IMR-90 (cell line): ENCODE results near the gene MET. TPM values are rescaled to one million over a fixed set of nuclear protein-coding genes. Genes with fewer than 3 reads are reported as not detected.

ENCODE experiments used
- ATAC-seq: fragments of 200-7000 bp; cut with Tn5 transposase; 2 replicates; pipeline ENCODE4 v1.9.1; 2020; ENCODE audit warnings: low read depth, mild to moderate bottlenecking, moderate library complexity
- BruUV-seq: library from RNA; stranded (reverse); fragments of 400-500 nt; replicated peaks from 2 replicates; lab custom pipeline; 2021; lab: Mats Ljungman, UMichigan
- CTCF ChIA-PET: fragments of 300-600 bp; formaldehyde crosslinking; extraction: SDS; loops from one replicate; lab custom pipeline; 2021; ENCODE audit warnings: antibody characterized with exemption; lab: Yijun Ruan, JAX
- POLR2A ChIA-PET: fragments of 300-600 bp; sonication (Branson Sonifier 250); formaldehyde crosslinking; loops from one replicate; lab custom pipeline; 2022; ENCODE audit warnings: antibody characterized with exemption; ENCODE audit not compliant: unreplicated experiment; lab: Charles Lee
- DNase-seq: peaks from one replicate; pipeline ENCODE4 v3.0.0; 2013
- H2AFZ ChIP-seq: replicated peaks from 2 replicates; pipeline ENCODE3; 2013; ENCODE audit warnings: low read length, mild to moderate bottlenecking; ENCODE audit not compliant: poor library complexity
- H2AK5ac ChIP-seq: 2 replicates; pipeline ENCODE4 v1.6.1; 2013; ENCODE audit warnings: low read depth, low read length, inconsistent platforms
- H2AK9ac ChIP-seq: replicated peaks from 2 replicates; pipeline ENCODE3; 2013; ENCODE audit warnings: mild to moderate bottlenecking, low read depth, low read length, moderate library complexity; ENCODE audit not compliant: poor library complexity
- H2BK120ac ChIP-seq: 2 replicates; pipeline ENCODE4 v1.6.1; 2013; ENCODE audit warnings: low read depth, low read length, inconsistent platforms
- H2BK15ac ChIP-seq: 3 replicates; pipeline ENCODE4 v1.6.1; 2013; ENCODE audit warnings: low read depth, low read length, inconsistent platforms
- H2BK20ac ChIP-seq: 2 replicates; pipeline ENCODE4 v1.6.1; 2013; ENCODE audit warnings: low read depth, mild to moderate bottlenecking, inconsistent platforms, low read length, moderate library complexity
- H2BK5ac ChIP-seq: 2 replicates; pipeline ENCODE4 v1.6.1; 2013; ENCODE audit warnings: mild to moderate bottlenecking, low read depth, low read length, inconsistent platforms; ENCODE audit not compliant: poor library complexity, severe bottlenecking
- H3K14ac ChIP-seq: replicated peaks from 2 replicates; pipeline ENCODE4 v1.6.1; 2013; ENCODE audit warnings: low read depth, low read length, inconsistent platforms
- H3K18ac ChIP-seq: 2 replicates; pipeline ENCODE4 v1.6.1; 2013; ENCODE audit warnings: low read depth, low read length, control low read depth
- H3K23ac ChIP-seq: 2 replicates; pipeline ENCODE4 v1.6.1; 2013; ENCODE audit warnings: low read depth, low read length, inconsistent platforms
- H3K27ac ChIP-seq: 2 replicates; pipeline ENCODE4 v1.5.1; 2013; ENCODE audit warnings: mild to moderate bottlenecking, control low read depth, low read length; ENCODE audit not compliant: insufficient read depth
- H3K27me3 ChIP-seq: 2 replicates; pipeline ENCODE4 v1.6.1; 2013; ENCODE audit warnings: low read length; ENCODE audit not compliant: control insufficient read depth, insufficient read depth
- H3K36me3 ChIP-seq: 2 replicates; pipeline ENCODE4 v1.6.1; 2013; ENCODE audit warnings: low read length, mixed read lengths; ENCODE audit not compliant: control insufficient read depth, insufficient read depth
- H3K4ac ChIP-seq: 2 replicates; pipeline ENCODE4 v1.6.1; 2013; ENCODE audit warnings: low read depth, low read length, inconsistent platforms
- H3K4me1 ChIP-seq: 2 replicates; pipeline ENCODE4 v1.6.1; 2013; ENCODE audit warnings: low read length, mixed read lengths; ENCODE audit not compliant: control insufficient read depth, insufficient read depth
- H3K4me2 ChIP-seq: 2 replicates; pipeline ENCODE4 v1.6.1; 2013; ENCODE audit warnings: low read depth, mild to moderate bottlenecking, control low read depth, low read length, moderate library complexity
- H3K4me3 ChIP-seq: 2 replicates; pipeline ENCODE4 v1.5.1; 2013; ENCODE audit warnings: low read depth, mild to moderate bottlenecking, control low read depth, low read length, moderate library complexity; ENCODE audit not compliant: insufficient read depth
- H3K56ac ChIP-seq: 2 replicates; pipeline ENCODE4 v1.6.1; 2013; ENCODE audit warnings: low read length, inconsistent platforms; ENCODE audit not compliant: insufficient read depth; ENCODE audit errors: extremely low read depth
- H3K79me1 ChIP-seq, 2 experiments: 2 replicates each; pipeline ENCODE4 v1.6.1; 2013; ENCODE audit warnings: low read length in 2 of 2, inconsistent platforms in 1 of 2, low read depth in 1 of 2
- H3K9ac ChIP-seq: 2 replicates; pipeline ENCODE4 v1.6.1; 2013; ENCODE audit warnings: low read depth, low read length, control low read depth
- H3K9me1 ChIP-seq: 2 replicates; pipeline ENCODE4 v1.6.1; 2013; ENCODE audit warnings: low read length, inconsistent platforms; ENCODE audit not compliant: insufficient read depth
- H3K9me3 ChIP-seq: 2 replicates; pipeline ENCODE4 v1.6.1; 2013; ENCODE audit warnings: low read length; ENCODE audit not compliant: control insufficient read depth, insufficient read depth
- H4K20me1 ChIP-seq: 2 replicates; pipeline ENCODE4 v1.6.1; 2013; ENCODE audit warnings: low read length, inconsistent platforms; ENCODE audit not compliant: insufficient read depth
- H4K5ac ChIP-seq: 2 replicates; pipeline ENCODE4 v1.6.1; 2013; ENCODE audit warnings: mild to moderate bottlenecking, low read depth, low read length, control low read depth
- H4K8ac ChIP-seq, 2 experiments: 2 replicates each; pipeline ENCODE4 v1.6.1; 2013; ENCODE audit warnings: low read depth in 2 of 2, low read length in 2 of 2, control low read depth in 1 of 2, inconsistent platforms in 1 of 2
- H4K91ac ChIP-seq: 2 replicates; pipeline ENCODE4 v1.6.1; 2013; ENCODE audit warnings: low read depth, low read length, inconsistent platforms; ENCODE audit not compliant: insufficient read depth
- BHLHE40 ChIP-seq: fragments of 150-350 bp; IDR thresholded peaks from 2 replicates; pipeline ENCODE4 v1.6.1; 2016; ENCODE audit warnings: mild to moderate bottlenecking, low read depth, low read length
- CEBPB ChIP-seq: IDR thresholded peaks from 2 replicates; pipeline ENCODE4 v1.6.1; 2012; ENCODE audit warnings: low read depth, low read length, improper control_type of control experiment
- CHD1 ChIP-seq: IDR thresholded peaks from 2 replicates; pipeline ENCODE4 v1.6.1; 2012; ENCODE audit warnings: low read depth, low read length, improper control_type of control experiment
- CTCF ChIP-seq: conservative IDR thresholded peaks from 2 replicates; pipeline ENCODE4 v1.5.1; 2012; ENCODE audit warnings: mild to moderate bottlenecking, low read depth, low read length, improper control_type of control experiment
- ELK1 ChIP-seq: fragments of 150-350 bp; IDR thresholded peaks from 2 replicates; pipeline ENCODE4 v1.6.1; 2016; ENCODE audit warnings: low read depth, mild to moderate bottlenecking, low read length, moderate library complexity, borderline replicate concordance
- FOS ChIP-seq: fragments of 150-350 bp; IDR thresholded peaks from 2 replicates; pipeline ENCODE4 v1.6.1; 2016; ENCODE audit warnings: low read depth, low read length
- MAFK ChIP-seq: IDR thresholded peaks from 2 replicates; pipeline ENCODE4 v1.6.1; 2012; ENCODE audit warnings: low read depth, low read length, improper control_type of control experiment
- MAZ ChIP-seq: IDR thresholded peaks from 2 replicates; pipeline ENCODE4 v1.6.1; 2012; ENCODE audit warnings: low read depth, mild to moderate bottlenecking, low read length, improper control_type of control experiment, moderate library complexity, borderline replicate concordance
- MXI1 ChIP-seq: IDR thresholded peaks from 2 replicates; pipeline ENCODE4 v1.6.1; 2012; ENCODE audit warnings: low read depth, mild to moderate bottlenecking, low read length, moderate library complexity, borderline replicate concordance
- NFE2L2 ChIP-seq: fragments of 150-350 bp; IDR thresholded peaks from 2 replicates; pipeline ENCODE4 v1.6.1; 2016; ENCODE audit warnings: low read depth, mild to moderate bottlenecking, low read length
- POLR2A ChIP-seq: IDR thresholded peaks from 2 replicates; pipeline ENCODE4 v1.6.1; 2012; ENCODE audit warnings: mild to moderate bottlenecking, low read depth, low read length
- RAD21 ChIP-seq: IDR thresholded peaks from 2 replicates; pipeline ENCODE4 v1.6.1; 2012; ENCODE audit warnings: low read length, improper control_type of control experiment
- RCOR1 ChIP-seq: IDR thresholded peaks from 2 replicates; pipeline ENCODE4 v1.6.1; 2012; ENCODE audit warnings: mild to moderate bottlenecking, low read length, improper control_type of control experiment; ENCODE audit not compliant: insufficient replicate concordance
- RFX5 ChIP-seq: IDR thresholded peaks from 2 replicates; pipeline ENCODE4 v1.8.0; 2012; ENCODE audit warnings: low read depth, mild to moderate bottlenecking, low read length, moderate library complexity
- SMC3 ChIP-seq: fragments of 150-350 bp; IDR thresholded peaks from 2 replicates; pipeline ENCODE4 v1.6.1; 2016; ENCODE audit warnings: low read depth, mild to moderate bottlenecking, antibody characterized with exemption, low read length, moderate library complexity
- USF2 ChIP-seq: fragments of 150-350 bp; IDR thresholded peaks from 2 replicates; pipeline ENCODE4 v1.6.1; 2017; ENCODE audit warnings: mild to moderate bottlenecking, antibody characterized with exemption, low read length, low read depth
- WGBS, 2 experiments: methylation state at CpG; one replicate each; pipeline versions ENCODE4 v1.1.5 to v1.1.7; 2013; ENCODE audit warnings: missing lambda C conversion rate in 2 of 2; ENCODE audit not compliant: insufficient read length in 1 of 2; ENCODE audit errors: extremely low coverage in 2 of 2; 5-methylcytosine and 5-hydroxymethylcytosine counted together
- dilution Hi-C: fragments of 300-500 bp; cut with HindIII; formaldehyde crosslinking; loops from one replicate; pipeline ENCODE4 v1.14.3; 2018; ENCODE audit warnings: low sequenced_read_pairs; ENCODE audit not compliant: unreplicated experiment
- in situ Hi-C: fragments of 300-500 bp; cut with MboI; formaldehyde crosslinking; loops from 3 replicates; pipeline ENCODE4 v1.14.3; 2019; ENCODE audit warnings: low sequenced_read_pairs, inconsistent platforms, mixed read lengths
- intact Hi-C: fragments of 100-400 bp; cut with micrococcal nuclease; formaldehyde crosslinking; loops from 2 replicates; pipeline ENCODE4 v1.10.0; 2022
- polyA plus RNA-seq, 3 experiments: library from polyadenylated mRNA; depleted of rRNA; stranded (reverse); fragments of >200 nt; gene quantifications; 2 replicates each; pipeline ENCODE4 v1.2.3, GENCODE V29; 2012; ENCODE audit warnings: low replicate concordance in 1 of 3
- total RNA-seq: library from RNA; depleted of rRNA; stranded (reverse); fragments of >200 nt; gene quantifications from 2 replicates; pipeline ENCODE4 v1.2.3, GENCODE V29; 2012

Gene MET
- total and polyA plus RNA-seq, 2 of the 4 experiments (the other 2 are of a cell fraction): 15.0 to 84.6 TPM

- ChIA-PET CTCF (no interaction called here), POLR2A (no interaction called here)
- no peaks in the 10 kb centered on the region for H3K4me1 ChIP-seq
- H2AK9ac ChIP-seq: no peak overlapping the region
- H2AFZ ChIP-seq: no peak overlapping the region
- H3K56ac ChIP-seq: no peak overlapping the region
- H3K9ac ChIP-seq: no peak overlapping the region
- dilution Hi-C loops (no loop called here), intact Hi-C loops (no loop called here), in situ Hi-C loops (no loop called here)
- no peak overlapping the region for H3K23ac ChIP-seq
- no TSS peak for BruUV-seq
- no peak overlapping the region for H3K4me3 ChIP-seq
- H3K9me3 ChIP-seq: no peaks in the 10 kb centered on the region
- no peak for TF ChIP-seq CHD1
- no peak for TF ChIP-seq RFX5
- no peak for TF ChIP-seq CEBPB
- TF ChIP-seq CTCF: no peak
- TF ChIP-seq MAFK: no peak
- no peak for TF ChIP-seq BHLHE40
- TF ChIP-seq FOS: no peak
- TF ChIP-seq MAZ: no peak
- no peak for TF ChIP-seq SMC3
- no peak for TF ChIP-seq RAD21
- TF ChIP-seq USF2: no peak
- TF ChIP-seq NFE2L2: no peak
- TF ChIP-seq POLR2A: no peak
- TF ChIP-seq MXI1: no peak
- no peak for TF ChIP-seq ELK1
- TF ChIP-seq RCOR1: no peak
- H3K27me3 ChIP-seq: no peaks in the 10 kb centered on the region
- H3K36me3 ChIP-seq: no peaks in the 10 kb centered on the region
- H4K5ac ChIP-seq: no peak overlapping the region
- H2AK5ac ChIP-seq: no peak overlapping the region
- no peak overlapping the region for H3K14ac ChIP-seq
- H2BK120ac ChIP-seq: no peak overlapping the region
- H3K4me2 ChIP-seq: no peak overlapping the region
- no peak overlapping the region for H2BK20ac ChIP-seq
- H3K9me1 ChIP-seq: no peaks in the 10 kb centered on the region
- DNase-seq: no peak
- no peak overlapping the region for H4K91ac ChIP-seq
- no peak overlapping the region for H2BK15ac ChIP-seq
- no peaks in the 10 kb centered on the region for H4K20me1 ChIP-seq
- ATAC-seq: no peak
- H3K79me1 ChIP-seq: no peaks in the 10 kb centered on the region; a peak in 1 of 4 replicates
- 100% methylated on average over 1 of the region's 4 CpGs; no CpG with 5 or more reads in 1 of the 2 experiments for WGBS, 2 experiments
- no peak overlapping the region for H3K4ac ChIP-seq
- H4K8ac ChIP-seq: no peak overlapping the region
- no peak overlapping the region for H2BK5ac ChIP-seq
- H3K27ac ChIP-seq: no peak overlapping the region
- no peak overlapping the region for H3K18ac ChIP-seq
These were observed 82.2 kb downstream of the MET start for GRCh38 chr7:116754186-116754585.
